HT-29 (cell line): ENCODE data around the gene COX4I1. TPM values are rescaled to one million over a fixed set of nuclear protein-coding genes. Genes with fewer than 3 reads are reported as not detected.
"Not testable (repeated sequence)": the region's sequence is repeated elsewhere in the genome, so short reads cannot be mapped to it uniquely, and the experiment has no call there.

Source experiments
- DNase-seq: peaks from one replicate; pipeline ENCODE4 v3.0.0-alpha.2; 2015; ENCODE audit warnings: low spot score
- total RNA-seq: library from RNA; depleted of rRNA; stranded (reverse); fragments of >200 nt; shearing (Covaris generic); gene quantifications from 2 replicates; pipeline ENCODE4 v1.2.3, GENCODE V29; 2014

Gene COX4I1
- total RNA-seq, 1 experiment from 2014 or later, result 443 TPM

- no peak for DNase-seq
These were observed 23.9 kb downstream of the COX4I1 start for GRCh38 chr16:85823328-85823920.

DNA sequence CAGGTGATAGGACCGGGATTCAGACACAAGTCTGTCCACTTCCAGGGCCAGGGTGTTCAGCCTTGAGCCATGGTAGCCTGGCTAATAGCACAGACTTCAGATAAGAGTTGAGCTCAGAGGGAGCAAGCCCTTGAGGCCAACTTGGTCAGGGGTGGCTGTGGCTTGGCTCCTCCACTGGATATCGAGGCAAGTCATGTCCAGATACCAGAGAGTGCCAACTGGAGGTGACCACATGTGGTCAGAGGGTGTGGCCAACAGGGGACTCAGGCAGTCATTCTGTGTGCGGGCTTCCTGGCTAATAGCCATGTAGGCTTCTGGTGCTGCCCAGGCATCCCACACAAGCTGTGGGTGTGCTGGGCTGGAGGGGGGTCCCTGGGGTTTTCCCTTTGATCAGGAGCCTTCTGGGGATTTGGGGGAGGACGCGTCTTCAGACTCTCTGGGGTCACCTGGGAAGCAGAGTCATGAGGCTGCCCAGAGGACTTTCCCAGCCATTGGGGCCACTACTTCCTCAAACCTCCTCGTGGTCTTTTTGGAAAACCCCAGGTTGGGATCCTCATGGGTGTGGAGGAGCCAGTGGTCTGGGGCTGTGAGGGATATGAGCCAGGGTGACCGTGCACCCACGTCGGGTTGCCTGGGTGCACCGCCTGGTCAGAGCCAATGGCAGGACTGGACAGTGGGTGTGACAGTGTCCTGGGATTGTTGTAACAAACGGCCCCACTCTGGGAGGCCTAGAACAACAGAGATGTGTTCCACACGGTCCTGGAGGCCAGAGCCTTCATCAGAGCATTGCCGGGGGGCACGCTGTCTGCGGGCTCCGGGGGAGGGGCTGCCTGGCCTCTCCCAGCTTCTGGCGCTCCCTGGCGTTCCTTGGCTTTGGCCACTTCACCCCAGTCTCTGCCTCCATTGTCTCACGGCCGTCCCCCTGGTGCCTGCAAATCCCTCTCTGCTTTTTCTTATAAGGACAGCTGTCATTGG is 25.0 kb downstream of the COX4I1 start:
- DNase-seq, result no peak

- no peak for DNase-seq
These were observed 25.8 kb downstream of the COX4I1 start for GRCh38 chr16:85825326-85825725.

DNA sequence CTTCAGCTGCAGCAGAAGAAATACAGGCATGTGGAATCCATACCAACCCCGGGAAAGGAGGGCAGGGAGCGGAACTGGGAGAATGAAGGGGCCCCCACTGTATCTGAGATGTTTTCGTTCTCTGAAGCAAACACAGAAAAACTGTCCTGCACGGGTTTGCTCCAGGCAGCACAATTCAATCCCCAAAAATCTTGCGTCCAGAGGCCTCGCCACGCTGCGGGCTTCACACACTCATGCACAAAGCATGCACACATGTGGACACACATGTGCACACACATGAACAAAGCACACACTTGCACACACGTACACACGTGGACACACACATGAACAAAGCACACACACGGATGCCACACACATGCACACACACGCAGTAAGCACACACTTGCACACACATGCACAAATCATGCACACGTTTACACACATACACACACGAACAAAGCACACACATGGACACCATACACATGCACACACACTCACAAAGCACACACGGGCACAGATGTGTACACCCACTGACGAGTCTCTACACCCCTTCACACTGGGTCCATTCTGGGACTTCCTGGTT is 27.3 kb downstream of the COX4I1 start:
- DNase-seq, result no peak

- no peak for DNase-seq
These were observed 28.7 kb downstream of the COX4I1 start for GRCh38 chr16:85828166-85828565.

GRCh38 chr16:85829171-85829719 is 29.8 kb downstream of the COX4I1 start:
- DNase-seq, result no peak

DNA sequence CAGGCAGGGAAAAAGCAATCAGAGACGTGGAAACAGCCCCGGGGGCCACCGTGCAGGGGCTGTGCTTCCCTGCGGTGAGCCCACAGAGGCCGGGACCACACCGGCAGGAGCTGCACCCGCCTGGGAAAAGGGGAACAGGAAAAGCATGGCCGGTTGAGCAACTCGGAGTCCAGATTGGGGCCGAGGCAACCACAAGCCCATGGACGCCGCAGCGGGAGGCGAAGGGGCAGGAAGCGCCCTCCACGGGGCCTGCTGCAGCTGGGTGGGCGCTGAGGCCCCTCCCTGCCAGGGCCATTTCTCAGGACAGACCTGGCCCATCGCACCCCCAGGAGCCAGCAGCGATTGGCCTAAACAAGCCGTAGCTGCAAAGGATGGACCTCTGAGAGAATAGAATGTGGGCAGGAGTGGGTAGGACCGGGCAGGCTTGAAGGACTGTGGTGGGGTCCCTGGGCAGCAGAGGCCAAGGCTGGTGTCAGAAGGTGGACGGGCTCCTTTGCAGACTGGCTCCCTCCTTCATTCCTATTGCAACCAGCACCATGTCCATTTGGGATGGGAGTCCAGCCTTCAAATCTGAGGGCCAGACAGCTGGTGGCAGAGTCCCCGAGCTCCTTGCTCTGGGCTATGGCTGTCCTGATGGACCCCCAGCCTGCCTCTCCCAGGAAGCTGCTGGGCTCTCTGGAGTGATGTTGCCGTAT is 30.4 kb downstream of the COX4I1 start:
- no peak for DNase-seq

- no peak for DNase-seq
These were observed 31.3 kb downstream of the COX4I1 start for GRCh38 chr16:85830821-85831220.

GRCh38 chr16:85832570-85833218 is 33.2 kb downstream of the COX4I1 start:
- no peak for DNase-seq

DNA sequence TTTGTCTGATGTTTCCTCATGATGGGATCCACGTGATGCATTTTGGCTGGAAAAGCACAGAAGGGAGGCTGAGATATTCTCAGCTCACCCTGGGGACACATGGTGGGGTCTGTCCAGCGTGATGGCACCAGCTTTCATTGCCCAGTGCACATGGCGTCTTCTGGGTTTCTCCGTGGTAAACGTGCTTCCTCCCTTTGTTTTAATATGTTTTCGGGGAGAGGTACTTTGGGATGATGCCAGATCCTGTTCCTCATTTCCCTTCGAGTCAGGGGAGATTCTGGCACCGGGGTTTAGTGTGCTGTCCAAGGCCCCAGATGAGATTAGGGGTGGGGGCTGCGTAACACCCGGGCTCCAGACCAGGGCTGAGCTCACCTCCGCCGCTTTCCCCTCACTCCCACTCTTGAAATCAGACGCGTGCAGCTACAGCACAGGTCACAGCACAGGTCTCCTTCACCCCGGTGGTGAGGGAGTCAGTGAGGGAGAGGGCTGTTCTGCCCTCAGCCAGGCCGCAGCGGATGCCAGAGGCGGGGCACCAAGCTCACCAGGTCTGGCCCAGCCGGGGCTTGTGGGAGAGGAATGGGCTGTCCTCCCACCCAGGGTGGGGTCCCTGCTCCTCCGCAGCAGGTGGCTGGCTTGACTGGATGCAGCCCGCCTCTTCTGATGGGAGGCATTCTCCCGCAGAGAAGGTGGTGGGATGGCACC is 33.9 kb downstream of the COX4I1 start:
- no peak for DNase-seq

- no peak for DNase-seq
These were observed 35.2 kb downstream of the COX4I1 start for GRCh38 chr16:85834741-85835140.

DNA sequence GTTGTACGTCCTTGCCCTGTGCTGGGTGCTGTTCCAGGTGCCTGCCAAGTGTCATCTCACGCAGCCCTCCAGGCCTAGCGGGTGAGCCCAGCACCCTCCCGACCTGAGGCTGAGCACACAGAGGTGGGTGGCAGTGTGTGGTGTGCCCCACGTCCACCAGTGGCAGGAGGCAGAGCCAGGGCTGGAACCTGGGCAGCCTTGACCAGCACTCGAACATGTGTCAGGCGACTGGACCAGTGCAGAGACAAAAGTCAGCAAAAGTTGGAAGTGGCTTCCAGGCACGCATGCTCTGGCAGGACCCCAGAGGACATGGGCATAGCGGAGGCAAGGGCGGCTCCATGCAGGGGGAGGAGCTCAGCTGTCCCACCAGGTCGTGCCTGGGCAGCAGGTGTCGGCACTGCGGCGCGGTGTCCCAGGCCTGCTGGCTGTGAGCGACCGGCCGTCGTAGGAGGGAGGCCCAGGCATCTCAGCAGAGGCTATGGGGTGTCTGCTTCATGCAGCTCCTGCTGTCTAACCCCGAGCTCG is 35.8 kb downstream of the COX4I1 start:
- DNase-seq, result no peak

DNA sequence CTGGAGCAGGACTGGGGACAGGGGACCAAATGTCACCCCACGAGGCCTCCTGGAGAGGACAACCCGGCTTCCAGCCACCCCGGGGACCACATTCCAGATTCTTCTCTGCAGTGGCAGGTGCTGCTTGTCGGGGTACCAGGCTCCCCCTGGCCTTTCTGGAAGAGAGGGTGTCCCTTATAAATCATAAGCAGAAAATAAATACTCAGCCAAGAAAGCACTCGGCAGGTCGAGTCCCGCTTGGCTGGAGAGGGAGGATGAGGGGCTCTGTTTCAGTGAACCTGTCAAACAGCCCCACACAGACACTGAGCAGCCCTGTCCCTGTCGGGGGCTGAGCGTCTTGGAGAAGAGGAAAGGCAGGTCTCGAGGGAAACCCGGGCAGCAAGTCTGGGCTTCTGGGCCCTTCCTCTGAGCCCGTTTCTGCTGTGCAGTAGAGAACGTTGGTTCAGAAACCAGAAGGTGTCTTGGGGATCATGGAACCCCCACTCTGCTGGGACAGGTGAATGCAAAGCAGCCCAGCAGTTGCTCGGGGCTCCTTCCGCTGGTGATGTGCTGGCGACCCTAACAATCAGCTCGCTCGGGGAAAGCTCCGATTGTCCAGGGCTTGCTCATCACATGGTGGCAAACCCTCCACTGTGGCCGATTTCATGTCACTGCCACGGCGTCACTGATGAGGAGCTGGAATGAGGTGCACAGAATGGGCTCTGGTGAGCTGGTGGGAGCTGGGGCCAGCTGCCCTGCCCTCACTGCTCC is 36.6 kb downstream of the COX4I1 start:
- DNase-seq, result no peak

DNA sequence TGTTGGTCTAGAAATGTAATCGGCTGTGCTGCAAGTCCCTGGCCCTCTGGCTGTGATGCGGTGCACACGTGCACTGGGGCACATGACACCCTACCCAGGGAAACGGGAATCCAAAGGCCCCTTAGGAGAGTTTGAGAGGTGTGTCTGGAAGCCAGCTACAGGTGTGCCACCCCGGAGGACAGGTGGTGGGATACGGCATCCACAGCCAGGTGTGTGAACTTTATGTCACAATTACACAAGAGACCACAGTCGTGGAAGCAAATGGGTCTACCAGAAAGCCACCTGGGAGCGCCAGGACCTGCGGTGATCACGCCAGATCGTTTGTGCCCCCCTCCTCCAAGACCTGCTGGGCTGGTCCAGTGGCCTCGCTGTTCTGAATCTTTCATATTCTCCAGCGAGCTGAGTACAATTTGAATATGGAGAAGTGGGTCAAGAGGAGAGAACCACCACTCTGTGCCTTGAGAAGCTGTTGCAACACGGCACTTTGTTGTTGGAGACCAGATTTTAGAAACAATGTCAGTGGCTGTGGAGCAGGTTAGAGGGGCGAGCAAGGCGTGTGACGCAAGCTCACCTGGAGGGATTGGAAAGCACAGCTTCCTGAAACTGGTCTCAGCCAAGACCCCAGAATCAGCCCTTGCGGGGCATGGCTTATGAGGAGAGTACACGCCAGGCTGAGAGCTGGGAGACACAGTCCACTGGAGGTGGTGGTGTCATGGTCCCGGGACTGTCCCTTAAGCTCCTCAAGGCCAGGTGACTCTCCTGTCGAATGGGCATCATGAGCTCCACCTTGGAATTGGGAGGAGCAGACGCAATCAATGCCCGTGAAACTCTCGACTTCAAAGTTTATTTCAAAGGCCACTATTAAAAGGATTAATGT is 37.4 kb downstream of the COX4I1 start:
- no peak for DNase-seq

GRCh38 chr16:85837654-85838053 is 38.2 kb downstream of the COX4I1 start:
- not testable (repeated sequence) for DNase-seq

- no peak for DNase-seq
These were observed 38.9 kb downstream of the COX4I1 start for GRCh38 chr16:85838381-85838780.

GRCh38 chr16:85838876-85839585 is 39.5 kb downstream of the COX4I1 start:
- DNase-seq, result no peak

GRCh38 chr16:85839681-85840240 is 40.3 kb downstream of the COX4I1 start:
- no peak for DNase-seq
